ENCODE data around the gene C6orf89. TPM values are rescaled to one million over a fixed set of nuclear protein-coding genes. Genes with fewer than 3 reads are reported as not detected.

C6orf89 gene
- total and polyA plus RNA-seq, 2 of the 13 experiments (the other 11 are each of a cell fraction or from before 2014, with no cell fraction given), result 22.1 to 32.2 TPM

DNA sequence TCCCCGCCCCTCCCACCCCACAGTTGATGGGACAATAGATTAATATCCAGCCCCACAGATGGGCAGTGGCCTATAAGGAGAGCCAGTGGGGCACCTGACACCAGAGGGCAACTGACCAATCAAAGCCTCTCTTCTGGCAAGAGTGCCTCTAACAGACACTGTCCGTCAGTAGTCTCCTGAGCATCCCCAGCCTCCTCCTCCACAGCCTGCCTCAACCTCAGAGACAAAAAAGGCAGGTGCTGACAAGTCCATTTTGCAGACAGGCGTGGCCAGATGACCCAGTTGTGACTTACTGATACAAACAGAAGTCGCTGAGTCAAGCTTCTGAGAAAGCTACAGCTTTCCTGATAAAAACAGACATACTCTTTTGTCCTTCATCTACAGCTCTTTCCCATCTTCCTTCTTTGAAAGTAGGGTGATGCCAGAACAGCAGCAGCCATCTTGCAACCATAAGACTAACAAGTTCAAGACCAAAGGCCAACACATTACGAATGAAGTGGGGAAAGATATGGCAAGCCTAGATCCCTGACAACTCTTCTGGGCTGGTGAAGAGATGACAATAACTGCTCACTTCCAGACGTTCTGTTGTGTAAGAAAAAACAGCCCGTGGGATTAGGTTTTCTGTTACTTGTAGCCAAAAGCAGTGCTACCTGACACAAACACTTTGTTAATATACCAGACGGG lies 23.4 kb upstream of the C6orf89 start:
- H3K9me3 ChIP-seq (ENCODE audit: low read length), result no peaks in the 10 kb centered on the region
- whole genome bisulfite sequencing (ENCODE audit: low lambda C conversion rate), result 96% methylated on average over 8 of the region's 8 CpGs
- H3K79me2 ChIP-seq (ENCODE audit: insufficient read depth, low read length), result peaks cover 62% of the 10 kb centered on the region
- DNase-seq (ENCODE audit: low spot score), result no peak
- ATAC-seq, result no peak
- intact Hi-C loops (cut with micrococcal nuclease; ENCODE audit: unreplicated experiment), result no loop called here
- 0 out of 4 replicates have a peak, but pooled peaks of 1 of the 2 experiments have one; percentile 2 for TF ChIP-seq MAFK (conservative IDR thresholded peaks at IDR 0.05 in 1 of 2, IDR thresholded peaks at IDR 0.05 in 1 of 2; ENCODE audit: low read length in 2 of 2)
- TF ChIP-seq, protein P1, sequence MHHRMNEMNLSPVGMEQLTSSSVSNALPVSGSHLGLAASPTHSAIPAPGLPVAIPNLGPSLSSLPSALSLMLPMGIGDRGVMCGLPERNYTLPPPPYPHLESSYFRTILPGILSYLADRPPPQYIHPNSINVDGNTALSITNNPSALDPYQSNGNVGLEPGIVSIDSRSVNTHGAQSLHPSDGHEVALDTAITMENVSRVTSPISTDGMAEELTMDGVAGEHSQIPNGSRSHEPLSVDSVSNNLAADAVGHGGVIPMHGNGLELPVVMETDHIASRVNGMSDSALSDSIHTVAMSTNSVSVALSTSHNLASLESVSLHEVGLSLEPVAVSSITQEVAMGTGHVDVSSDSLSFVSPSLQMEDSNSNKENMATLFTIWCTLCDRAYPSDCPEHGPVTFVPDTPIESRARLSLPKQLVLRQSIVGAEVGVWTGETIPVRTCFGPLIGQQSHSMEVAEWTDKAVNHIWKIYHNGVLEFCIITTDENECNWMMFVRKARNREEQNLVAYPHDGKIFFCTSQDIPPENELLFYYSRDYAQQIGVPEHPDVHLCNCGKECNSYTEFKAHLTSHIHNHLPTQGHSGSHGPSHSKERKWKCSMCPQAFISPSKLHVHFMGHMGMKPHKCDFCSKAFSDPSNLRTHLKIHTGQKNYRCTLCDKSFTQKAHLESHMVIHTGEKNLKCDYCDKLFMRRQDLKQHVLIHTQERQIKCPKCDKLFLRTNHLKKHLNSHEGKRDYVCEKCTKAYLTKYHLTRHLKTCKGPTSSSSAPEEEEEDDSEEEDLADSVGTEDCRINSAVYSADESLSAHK (CRISPR knock-in tag; IDR thresholded peaks at IDR 0.05; ENCODE audit: borderline replicate concordance), result no peak
- no peak overlapping the region for H3K9ac ChIP-seq (ENCODE audit: insufficient read depth, low read depth, low read length)
- ChIA-PET CTCF (ENCODE audit: low intra/inter-chr PET ratio, low total read pairs) (no interaction called here), POLR2A (no interaction called here)
- no peak overlapping the region for H2AFZ ChIP-seq (ENCODE audit: low read length)
- H3K4me2 ChIP-seq (ENCODE audit: low read depth, low read length), result no peak overlapping the region
- H3K4me3 ChIP-seq (replicated peaks in 1 of 3; ENCODE audit: insufficient read depth in 1 of 3, low read depth in 2 of 3, low read length in 3 of 3), result no peak overlapping the region
- in situ Hi-C loops (cut with HindIII; ENCODE audit: extremely low pct_ligation_motif_present, low pct_unique_long_range_greater_than_20kb), result no loop called here
- no peak overlapping the region for H3K27ac ChIP-seq (ENCODE audit: extremely low read length, insufficient read depth, low read length)
- peaks cover 32 to 84% of the 10 kb centered on the region in 2 experiments for H3K36me3 ChIP-seq (replicated peaks in 1 of 2; ENCODE audit: control insufficient read depth in 1 of 2, insufficient read depth in 2 of 2, low read length in 2 of 2)
- H4K20me1 ChIP-seq (ENCODE audit: insufficient read depth, low read length), result no peaks in the 10 kb centered on the region
- no peaks in the 10 kb centered on the region for H3K27me3 ChIP-seq (ENCODE audit: control insufficient read depth in 1 of 2, insufficient read depth in 2 of 2, low read length in 2 of 2)
- FAIRE-seq, result no peak
- peaks cover 11% of the 10 kb centered on the region for H3K4me1 ChIP-seq (ENCODE audit: insufficient read depth, low read length)
- no TSS peak for BruUV-seq (replicated peaks)

- Histone ChIP-seq H3K9ac (ENCODE audit: insufficient read depth, low read depth, low read length) (no peak overlapping the region), H3K9me3 (ENCODE audit: low read length) (no peaks in the 10 kb centered on the region), H3K4me1 (ENCODE audit: insufficient read depth, low read length) (peaks cover 11% of the 10 kb centered on the region), H3K27ac (ENCODE audit: extremely low read length, insufficient read depth, low read length) (no peak overlapping the region), H3K36me3 (replicated peaks in 1 of 2; ENCODE audit: control insufficient read depth in 1 of 2, insufficient read depth in 2 of 2, low read length in 2 of 2) (peaks cover 35 to 85% of the 10 kb centered on the region in 2 experiments), H3K4me3 (replicated peaks in 1 of 3; ENCODE audit: insufficient read depth in 1 of 3, low read depth in 2 of 3, low read length in 3 of 3) (no peak overlapping the region), H3K27me3 (ENCODE audit: control insufficient read depth in 1 of 2, insufficient read depth in 2 of 2, low read length in 2 of 2) (no peaks in the 10 kb centered on the region), H4K20me1 (ENCODE audit: insufficient read depth, low read length) (no peaks in the 10 kb centered on the region), H3K4me2 (ENCODE audit: low read depth, low read length) (no peak overlapping the region), H2AFZ (ENCODE audit: low read length) (no peak overlapping the region), H3K79me2 (ENCODE audit: insufficient read depth, low read length) (peaks cover 64% of the 10 kb centered on the region)
- WGBS (ENCODE audit: low lambda C conversion rate), result 95% methylated on average over 4 of the region's 4 CpGs
- DNase-seq (ENCODE audit: low spot score) (no peak), ATAC-seq (no peak), FAIRE-seq (no peak)
- CTCF ChIA-PET (ENCODE audit: low intra/inter-chr PET ratio, low total read pairs), result no interaction called here
- BruUV-seq (replicated peaks), result no TSS peak
- no peak for TF ChIP-seq ZNF335 (CRISPR knock-in tag; IDR thresholded peaks at IDR 0.05)
- TF ChIP-seq ZNF629 (CRISPR knock-in tag; conservative IDR thresholded peaks at IDR 0.05), result peak; percentile 81
- intact Hi-C loops (cut with micrococcal nuclease; ENCODE audit: unreplicated experiment) (no loop called here), in situ Hi-C loops (cut with HindIII; ENCODE audit: extremely low pct_ligation_motif_present, low pct_unique_long_range_greater_than_20kb) (no loop called here)
- POLR2A ChIA-PET, result no interaction called here
These were observed 22.8 kb upstream of the C6orf89 start for GRCh38 chr6:36862848-36863382.

All from HepG2 (cell line).